NCI-H82 (cell line): Measurements from ENCODE around the gene NFE2L2.
"Not testable (repeated sequence)": the region's sequence is repeated elsewhere in the genome, so short reads cannot be mapped to it uniquely, and the experiment has no call there.

Source experiments
- DNase-seq: peaks from one replicate; lab custom pipeline; 2025; lab: John Stamatoyannopoulos, UW

Gene NFE2L2

DNA sequence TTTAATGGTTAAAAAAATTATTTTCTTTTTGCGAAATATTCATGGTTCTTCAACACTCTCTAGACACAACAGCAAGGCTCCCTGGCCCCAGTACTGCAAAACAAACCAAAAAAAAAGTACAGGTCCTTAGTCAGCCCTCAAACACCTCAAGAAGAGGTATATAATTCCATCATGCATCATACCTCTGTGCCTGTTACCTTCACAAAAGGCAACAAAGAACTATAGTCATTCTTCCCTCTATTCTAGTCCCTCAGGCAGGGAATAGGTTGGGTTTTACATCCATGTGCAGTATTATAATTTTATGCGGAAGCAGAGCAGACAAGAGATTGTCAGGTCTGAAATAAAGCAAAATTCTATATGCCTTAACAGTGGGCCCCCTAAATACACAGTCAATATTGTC is 8.5 kb downstream of the NFE2L2 start:
- DNase-seq: no peak

DNA sequence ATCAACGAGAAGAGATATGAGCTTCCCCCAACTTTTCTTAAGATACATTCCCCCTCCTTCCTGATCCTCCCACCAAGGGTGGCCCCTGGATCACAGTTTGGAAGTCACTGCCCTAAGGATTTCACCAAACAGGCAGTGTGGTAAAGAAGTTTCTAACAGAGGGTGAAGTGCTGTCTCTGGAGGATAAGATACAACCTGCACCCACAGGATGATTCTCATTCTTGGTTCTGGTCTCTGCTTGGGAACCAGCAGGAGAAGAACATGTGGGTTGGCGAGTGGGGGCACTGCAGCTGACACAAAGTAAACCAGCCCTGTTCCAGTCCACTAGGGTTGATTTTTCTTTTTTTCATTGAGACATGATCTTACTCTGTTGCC is 9.3 kb downstream of the NFE2L2 start:
- no peak for DNase-seq

DNA sequence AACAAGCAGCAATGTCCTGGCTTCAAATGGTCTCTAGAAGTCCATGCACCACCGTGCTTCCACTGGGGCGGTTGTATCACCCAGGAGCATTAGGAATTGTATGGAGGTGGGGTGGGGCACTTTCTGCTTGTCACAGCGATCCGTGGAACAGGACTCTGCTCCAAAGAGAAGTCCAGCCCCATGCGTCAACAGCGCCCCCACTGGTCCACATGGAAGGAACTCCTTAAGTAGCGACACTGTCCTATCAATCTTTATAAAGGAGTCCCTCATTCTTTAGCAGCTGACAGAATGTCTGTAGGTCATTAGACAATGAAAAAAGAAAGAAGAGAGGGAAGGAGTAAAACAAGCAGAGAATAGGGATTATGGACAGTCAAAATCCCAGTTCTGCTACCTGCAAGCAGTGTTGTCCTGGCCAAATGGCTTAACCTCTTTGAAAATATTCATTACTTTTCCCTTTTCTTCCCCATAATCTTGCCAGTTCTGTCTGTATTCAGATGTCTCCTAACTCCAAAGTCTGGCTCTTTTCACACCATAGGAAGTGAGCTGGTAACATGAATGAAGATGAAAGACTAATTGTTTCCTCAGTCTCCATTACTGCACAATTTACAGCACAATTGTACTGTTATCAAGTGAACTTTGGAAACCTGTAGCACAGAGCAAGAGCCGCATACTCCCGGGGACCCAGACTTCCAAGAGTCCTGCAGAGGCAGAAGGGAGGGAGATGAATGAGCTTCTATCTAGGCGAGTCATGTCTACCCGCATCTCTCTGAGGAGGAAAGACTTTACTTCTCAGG is 9.9 kb downstream of the NFE2L2 start:
- peak; percentile 84 for DNase-seq

DNA sequence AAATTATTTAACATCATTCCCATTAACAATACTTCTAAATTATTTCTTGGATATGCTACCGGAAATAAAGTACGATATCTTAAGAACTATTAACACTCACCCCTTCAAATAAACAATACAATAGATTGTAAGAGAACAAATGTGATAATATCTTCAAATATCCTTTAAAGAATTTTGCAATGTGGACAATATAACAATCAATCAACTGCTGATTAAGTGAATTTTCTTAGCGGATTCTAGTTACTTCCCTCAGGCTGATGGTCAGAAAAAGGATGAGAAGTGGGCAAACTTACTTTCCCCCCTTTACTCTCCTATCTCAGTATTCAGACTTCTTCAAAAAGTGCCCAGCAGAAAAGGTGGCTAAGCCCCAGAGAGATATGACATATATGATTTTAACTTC is 10.8 kb downstream of the NFE2L2 start:
- DNase-seq: no peak

DNA sequence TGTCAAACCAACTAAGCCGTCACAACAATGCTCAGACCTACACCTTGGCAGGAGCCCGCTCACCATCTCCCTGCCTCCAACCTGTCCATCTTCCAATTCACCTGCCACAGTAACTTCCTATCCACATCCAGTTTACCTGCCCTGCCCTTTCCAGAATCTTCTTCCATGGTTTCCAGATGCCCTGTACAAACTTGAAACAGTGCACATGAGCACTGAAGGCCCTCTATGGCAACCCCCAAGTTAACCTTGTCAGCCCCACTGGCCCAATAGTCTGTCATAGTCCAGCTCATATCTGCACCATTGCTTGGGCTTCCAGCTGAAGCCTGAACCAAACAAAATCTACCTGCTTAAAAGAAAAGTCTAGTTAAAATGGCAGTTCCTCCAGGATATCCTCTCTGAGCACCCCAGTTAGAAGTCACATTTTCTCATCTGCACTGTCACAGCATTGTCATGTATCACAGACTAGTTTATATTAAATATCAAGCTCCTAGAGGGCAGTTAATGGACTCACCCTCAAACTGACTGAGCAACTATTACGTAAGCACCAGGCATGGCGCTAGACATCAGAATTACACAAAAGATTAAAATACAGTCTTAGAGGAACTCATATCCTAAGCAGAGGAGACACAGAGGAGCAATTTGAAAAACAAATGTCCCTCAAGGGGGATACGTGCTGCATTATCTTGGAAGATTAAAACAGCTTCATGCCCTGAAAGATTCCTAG is 11.6 kb downstream of the NFE2L2 start:
- DNase-seq: no peak

DNA sequence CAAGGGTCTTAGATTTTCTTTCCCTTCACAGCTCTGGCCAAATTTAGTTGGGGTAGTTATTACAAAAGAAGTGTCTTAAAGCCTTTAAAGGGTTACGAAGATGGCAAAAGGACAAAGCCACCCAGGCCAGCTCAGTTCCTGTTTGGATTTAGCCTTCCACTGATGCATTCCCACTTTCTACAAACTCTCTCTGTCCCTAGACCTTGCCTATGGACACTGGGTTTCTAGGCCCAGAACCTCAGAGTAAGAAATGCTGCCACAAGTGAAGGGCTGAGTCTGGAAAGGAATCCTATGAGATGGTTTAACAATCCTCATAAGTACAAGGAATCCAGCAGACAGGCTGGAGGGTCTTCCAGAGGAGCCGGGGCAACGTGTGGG is 13.4 kb downstream of the NFE2L2 start:
- DNase-seq: no peak

DNA sequence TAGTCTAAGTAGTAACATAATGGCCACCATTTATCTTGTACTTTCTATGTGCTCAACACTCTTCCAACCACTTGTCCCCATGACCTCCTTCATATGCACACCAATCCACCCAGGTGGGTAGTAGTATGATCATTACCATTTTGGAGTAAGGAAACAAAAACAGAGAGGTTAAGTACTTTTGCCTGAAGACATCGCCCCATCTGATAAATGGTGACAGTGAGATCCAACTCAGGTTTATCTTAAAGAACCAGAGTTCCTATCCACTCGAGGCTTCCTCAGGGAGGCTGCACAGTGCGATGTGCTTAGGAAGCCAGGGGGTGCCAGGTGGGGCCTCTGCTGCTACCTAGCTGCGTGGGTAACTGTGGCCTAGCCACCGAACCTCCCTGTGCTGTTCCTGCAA is 14.1 kb downstream of the NFE2L2 start:
- DNase-seq: no peak

DNA sequence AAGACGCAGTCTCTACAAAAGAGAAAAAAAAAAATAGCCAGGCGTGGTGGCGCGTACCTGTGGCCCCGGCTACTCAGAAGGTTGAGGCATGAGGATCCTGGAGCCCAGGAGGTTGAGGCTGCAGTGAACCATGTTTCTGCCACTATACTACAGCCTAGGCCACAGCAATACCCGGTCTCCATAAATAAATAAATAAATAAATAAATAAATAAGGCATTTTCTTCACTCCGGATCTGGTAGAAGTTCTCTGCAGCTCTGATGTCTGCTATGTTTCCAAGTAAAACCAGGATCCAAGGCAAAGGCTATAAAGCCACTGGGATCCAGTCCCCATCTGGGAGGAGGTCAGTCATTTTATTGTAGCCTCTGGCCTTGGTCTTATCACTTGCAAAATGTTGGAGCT is 15.5 kb downstream of the NFE2L2 start:
- no peak for DNase-seq

DNA sequence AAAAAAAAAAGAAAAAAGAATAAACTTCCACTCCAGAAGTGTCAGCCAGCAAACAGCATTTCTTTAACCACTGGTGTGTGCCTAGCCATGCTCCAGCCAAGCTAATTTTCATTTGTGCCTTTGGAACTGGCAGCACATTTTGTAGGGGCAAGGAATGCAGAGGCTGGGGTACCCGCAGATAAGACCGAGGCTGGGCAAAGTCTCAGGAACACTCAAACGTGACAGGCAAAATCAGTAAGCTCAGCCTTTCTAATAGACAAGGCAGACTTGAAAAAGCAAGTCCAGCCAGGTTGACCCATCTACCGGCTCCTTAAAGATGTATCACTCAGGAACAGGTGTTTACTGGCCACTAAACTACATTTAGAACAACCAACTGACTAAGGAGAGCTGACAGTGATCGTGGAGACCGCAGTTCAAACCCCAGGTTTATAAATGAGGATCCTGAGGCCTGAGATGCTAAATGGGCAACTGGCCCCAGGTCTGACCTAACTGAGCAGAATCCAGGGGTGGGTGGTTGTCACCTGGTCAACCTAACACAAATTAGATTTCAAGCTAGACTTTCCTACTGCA is 16.7 kb downstream of the NFE2L2 start:
- no peak for DNase-seq

DNA sequence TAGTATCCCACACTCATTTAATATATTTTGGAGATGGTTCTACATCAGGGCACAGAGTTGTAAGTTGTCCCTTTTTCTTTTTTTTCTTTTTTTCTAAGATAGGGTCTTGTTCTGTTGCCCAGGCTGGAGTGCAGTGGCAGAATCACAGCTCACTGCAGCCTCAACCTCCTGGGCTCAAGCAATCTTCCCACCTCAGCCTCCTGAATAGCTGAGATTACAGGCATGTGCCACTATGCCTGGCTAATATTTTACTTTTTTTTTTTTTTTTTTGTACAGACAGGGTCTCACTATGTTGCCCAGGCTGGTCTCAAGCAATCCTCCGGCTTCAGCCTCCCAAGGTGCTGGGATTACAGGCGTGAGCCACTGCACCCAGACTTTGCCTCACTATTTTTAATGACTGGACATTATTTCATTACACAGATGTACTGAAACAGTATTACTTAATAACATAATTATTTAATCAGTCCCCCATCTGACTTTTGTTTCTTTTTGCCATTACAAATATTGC is 17.9 kb downstream of the NFE2L2 start:
- DNase-seq: not testable (repeated sequence)

DNA sequence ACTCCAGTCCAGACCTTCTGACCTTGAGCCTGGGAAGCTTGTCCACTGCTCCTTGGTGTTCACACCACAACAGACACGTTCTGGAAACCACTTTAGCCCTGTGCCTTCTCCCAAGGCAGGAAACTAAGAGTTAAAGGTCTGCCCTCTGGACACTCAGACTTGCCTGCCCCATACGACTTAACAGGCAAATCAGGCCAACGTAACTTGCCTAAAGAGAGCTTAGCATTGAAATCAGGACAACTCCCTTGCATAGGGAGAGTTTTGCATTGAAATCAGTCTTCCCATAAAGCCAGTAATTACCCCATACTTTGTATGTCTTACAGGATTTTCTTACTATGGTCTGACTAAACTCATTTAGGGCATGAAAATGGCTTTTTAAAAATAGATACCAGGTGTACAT is 18.5 kb downstream of the NFE2L2 start:
- DNase-seq: no peak

DNA sequence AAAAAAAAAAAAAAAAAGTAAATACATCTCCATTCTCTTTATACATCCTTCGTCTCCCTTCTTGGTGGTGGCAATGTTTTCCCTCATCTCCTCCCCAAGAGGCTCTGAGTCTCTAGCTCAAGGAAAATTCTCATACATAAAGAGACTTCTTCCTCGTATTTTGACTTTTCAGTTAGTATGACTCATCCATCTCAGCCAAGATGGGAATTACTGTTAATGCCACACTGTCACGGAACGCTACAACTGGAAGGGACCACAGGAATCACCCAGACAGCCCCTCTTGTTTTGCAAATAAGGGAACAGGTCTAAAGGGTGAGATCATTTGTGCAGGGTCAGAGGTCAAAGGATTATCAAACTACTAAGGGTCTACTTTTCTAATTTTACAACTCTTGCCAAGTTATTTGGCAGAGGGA is 19.5 kb downstream of the NFE2L2 start:
- no peak for DNase-seq

DNA sequence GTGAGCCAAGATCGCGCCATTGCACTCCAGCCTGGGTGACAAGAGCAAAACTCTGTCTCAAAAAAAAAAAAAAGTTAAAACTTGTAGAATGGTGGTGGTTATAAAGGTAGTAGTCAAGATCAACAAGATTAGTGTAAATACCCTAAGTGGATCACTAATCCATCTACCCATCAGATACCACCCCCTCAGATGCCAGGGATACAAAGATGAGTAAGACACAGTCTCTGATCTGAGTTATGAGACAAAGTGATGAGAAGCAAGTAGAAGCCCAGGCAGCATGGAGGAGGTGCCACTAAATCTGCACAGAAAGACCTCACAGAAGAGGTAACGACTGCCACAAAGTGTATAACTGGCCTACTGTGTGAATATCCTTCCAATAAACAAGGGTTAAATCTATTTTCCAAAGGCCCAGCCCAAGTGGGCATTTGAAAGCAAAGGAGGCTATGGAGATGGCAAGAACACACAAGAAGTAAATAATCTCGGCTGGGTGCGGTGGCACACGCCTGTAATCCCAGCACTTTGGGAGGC is 20.2 kb downstream of the NFE2L2 start:
- DNase-seq: peak; percentile 67

DNA sequence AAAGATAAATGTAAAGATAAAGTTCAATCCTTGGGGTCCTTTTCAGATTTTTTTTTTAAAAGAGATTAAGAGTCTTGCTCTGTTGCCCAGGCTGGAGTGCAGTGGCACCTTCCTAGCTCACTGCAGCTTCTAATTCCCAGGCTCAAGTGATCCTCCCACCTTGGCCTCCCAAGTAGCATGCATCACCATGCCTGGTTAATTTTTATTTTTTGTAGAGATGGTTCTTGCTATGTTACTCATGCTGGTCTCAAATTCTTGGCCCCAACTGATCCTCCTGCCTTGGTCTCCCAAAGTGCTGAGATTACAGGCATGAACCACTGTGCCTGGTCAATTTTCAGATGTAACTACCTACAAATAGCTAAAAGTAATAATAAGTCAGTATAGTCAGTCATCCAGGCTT is 21.1 kb downstream of the NFE2L2 start:
- DNase-seq: no peak

DNA sequence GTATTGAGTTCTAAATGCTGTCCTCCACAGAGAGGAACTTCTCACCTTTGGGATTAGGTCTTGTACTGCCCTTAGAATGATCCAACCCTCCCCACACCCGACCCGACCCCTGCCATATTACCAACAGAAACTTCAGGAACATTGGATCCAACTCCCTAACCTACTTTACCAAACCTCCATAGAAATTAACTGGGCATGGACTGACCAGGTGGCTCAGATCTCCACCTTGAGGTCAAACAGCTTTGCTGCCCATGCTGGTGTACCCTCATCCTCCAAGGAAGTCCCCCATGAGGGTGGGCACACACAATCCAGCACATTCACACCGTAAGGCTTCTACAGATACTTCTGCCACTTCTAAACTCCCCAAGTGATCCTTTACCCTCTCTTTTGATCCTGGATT is 21.5 kb downstream of the NFE2L2 start:
- no peak for DNase-seq

DNA sequence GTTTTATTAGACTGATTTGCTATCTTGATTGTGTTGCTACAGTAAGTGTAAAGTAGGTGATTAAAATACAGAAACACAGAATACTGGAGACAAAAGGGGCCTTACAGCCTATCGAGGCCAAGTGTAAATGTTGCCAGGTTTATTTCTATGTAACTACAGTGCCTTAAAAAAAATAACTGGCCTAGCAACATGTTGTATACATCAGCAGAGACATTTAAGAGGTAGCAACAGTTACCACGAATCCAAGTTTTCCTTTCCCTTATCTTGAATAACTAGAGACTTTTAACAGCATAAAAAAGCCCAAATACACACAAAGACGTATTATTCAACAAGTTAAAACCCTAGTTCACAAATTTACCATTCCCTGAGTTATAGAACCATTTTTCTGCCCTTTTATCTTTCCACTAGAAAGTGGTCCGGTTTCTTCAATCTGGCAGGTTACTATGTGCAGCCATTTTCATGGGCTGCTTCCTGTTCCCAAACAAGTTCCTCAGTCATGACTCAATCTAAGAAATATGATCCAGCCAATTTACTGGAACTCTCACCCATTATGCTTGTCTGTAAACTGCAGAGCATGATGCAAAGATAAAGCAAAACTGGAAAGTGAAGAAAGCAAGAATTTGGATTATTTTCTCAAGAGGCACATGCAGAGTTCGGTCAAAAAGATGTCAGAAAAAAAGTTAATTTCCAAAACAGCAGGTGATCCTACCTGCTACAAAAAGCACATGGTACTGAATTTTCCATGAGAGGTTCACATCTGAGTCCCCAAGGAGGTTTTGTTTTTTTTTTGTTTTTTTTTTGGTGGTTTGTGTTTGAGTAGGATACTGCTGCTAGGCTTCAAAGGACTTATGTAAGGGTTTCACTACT is 22.2 kb downstream of the NFE2L2 start:
- DNase-seq: no peak

DNA sequence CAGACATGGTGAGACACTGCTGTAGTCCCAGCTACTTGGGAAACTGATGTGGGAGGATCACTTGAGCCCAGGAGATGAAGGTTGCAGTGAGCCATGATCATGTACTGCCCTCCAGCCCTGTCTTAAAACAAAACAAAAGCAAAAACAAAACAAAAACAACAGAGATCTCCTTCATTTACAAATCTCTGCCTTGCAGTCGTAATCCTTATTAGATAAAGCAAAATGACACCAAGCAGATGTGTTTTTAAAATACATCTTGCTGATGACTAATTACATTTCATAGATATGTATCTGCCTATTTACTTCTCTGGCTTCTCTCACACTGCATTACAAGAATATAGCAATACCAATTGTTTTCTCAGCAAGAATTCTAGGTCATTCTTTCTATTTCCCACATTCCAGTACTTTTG is 22.8 kb downstream of the NFE2L2 start:
- no peak for DNase-seq

DNA sequence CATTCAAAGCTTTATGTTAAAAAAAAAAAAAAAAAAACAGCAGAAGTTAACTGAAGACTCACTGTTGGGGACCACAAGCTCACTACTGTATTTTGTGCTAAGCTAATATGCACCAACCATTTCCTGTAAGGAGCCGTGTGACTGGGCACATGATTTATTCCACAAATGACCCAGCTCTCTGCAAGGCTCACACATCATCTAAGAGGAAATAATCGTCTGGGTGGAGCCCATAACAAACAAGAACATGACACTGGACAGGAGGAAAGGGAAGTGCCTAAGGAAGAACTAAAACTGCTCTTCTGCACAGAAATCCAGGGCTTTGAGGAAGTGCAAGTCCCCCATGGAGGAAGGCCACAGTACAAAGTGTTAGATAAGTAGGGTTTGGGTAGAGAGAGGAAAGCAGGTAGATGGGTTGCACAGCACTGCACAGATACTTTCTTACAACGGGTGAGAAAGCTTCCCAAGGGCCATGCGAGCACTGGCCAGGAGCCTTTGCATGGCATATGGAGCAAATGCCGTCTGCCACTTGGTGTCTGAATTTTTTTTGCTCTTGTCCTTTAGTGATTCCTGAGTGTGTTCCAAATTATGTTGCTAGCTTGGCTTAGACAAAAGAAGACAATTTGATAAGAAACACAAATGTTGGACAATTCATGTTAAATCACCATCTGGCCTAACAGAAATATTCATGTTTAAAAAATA is 24.4 kb downstream of the NFE2L2 start:
- no peak for DNase-seq

DNA sequence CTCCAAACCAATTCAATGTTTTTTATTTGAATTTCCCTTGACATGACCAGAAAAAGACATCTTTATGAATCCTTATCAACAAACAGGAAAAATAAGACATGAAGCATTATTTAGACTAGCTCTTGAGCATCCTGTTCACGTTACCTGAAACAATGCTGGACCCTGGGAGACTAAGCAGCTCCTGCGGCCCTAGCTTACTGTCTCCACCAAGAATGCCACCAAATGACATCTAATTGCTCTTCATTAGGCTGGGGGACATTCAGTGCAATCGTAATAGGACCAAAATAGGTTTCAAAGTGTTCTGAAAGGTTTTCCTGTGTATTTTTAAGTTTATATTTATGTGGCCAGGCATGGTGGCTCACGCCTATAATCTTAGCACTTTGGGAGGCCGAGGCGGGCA is 25.5 kb downstream of the NFE2L2 start:
- DNase-seq: no peak

DNA sequence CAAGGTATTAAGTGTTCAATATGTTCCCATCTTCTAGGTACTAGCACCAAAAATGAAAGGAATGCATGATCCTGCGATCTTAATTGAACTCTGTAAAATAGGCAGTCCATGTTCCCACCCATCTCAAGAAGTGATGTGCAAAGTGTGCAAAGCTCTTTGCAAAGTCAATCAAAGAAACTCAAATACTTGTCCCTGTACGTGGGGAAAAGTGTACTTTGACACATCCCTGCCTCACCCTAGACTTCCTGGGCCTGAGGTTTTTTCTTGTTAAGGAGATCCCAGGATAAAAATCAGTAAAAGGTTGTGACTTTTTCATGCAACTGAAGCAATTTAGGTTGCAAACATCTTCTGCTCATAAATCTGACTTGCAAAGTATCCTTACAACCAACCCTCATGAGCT is 26.6 kb downstream of the NFE2L2 start:
- no peak for DNase-seq

DNA sequence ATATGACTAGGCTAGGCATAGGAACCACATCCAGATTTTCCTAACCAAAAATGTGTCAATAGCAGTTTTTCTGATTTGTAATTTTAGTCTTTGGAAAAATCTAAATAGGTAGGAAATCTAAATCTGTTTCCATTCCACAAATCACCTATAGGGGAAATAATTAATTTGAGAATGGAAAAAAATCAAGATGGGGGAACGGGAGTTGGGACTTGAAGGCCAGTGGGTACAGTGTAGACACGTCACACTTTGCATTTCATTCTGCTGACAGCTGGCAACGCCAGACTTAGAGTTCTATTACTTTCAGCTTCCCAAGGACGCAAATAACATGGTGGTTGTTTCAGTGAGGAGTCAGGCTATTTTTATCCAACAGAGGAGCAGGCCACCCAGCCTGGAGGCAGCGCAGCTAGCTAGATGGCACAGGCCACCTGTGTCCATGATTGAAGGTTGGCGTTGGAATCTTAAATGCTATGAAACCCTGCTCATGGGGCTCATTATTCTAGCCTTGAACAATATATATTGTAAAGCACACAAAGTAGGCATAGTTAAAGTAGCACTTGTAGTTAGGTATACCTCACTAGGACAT is 28.6 kb downstream of the NFE2L2 start:
- DNase-seq: no peak
